GM18526 (cell line): Measurements from ENCODE around the gene TACSTD2.

Experiments used
- POLR2A ChIP-seq: IDR thresholded peaks from 3 replicates; pipeline ENCODE4 v1.6.1; 2011; ENCODE audit not compliant: insufficient read length; ENCODE audit errors: extremely low read depth

The TACSTD2 gene

DNA sequence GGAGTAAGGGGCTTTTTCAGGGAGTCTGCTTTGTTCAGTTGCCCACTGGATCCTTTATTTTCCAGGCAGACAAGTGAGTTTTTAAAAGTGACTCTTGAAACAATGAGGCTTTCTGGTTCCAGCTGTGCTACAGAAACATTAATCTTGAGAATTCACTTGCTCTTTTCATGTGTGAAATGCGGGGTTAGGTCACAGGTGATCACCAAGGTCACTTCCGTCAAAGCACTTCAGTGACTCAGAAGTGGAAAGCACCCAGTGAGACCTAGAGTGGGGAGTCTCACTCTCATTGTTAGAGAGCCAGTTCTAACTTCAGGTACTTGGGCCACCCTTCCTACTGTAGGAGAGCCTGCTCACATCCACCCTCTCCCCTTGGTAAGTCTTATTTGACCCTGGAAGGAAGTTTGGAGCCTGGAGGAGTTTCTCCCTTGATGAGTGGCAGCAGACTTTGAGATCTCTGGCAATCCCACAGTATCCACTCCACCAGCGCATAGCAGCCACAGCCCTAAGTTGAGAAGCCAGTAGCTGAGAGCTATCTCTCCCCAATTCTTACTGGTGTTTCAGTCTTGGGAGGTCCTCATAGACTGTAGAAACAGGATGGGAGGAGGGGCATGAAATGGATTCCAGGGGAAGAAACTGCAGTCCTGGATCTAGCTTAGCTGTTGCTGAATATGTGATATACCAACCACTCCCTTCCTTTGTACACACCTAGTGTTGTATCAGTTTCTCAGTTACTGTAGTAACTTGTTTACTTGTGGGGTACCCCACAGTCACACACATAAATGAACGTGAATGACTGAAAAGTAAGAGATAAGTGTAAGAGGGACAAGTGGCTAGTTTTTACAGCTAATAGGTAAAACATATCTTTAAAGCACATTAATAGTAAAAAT lies 3.1 kb downstream of the TACSTD2 start:
- no peak for TF ChIP-seq POLR2A

DNA sequence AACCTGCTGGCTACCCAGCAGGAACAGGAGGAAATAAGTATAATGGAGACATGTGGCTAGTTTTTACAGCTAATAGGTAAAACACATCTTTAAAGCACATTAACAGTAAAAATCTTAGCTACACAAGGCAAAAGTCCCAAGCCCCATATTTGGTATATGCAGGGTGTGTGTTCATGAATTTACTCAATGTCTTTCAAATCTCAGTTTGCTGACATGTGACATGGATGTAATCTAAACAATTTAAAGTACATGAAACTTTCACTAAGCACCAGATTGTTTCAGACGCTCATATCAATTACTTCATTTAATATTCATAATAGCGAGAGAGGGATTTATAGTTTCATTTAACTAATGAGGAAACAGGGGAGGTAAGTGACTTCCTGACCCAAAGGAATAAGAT lies 3.9 kb downstream of the TACSTD2 start:
- no peak for TF ChIP-seq POLR2A

DNA sequence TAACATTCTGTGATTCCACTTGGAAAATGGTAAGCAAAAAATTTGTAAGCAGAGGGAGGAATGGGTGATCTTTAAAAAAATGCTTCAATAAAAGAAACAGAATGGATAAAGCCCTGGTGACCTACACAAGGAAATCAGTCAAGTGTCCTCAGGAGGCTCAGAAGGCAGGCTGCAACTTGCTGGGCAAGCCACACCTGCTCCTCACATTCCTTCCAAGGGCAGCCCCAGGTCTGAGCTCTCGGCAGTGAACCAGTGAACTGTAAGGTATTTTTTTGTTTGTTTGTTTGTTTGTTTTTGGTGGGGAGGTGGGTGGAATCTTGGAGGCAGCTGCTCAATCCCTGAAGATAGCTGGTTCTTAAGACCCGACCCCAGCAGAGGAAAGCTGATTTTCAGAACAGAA lies 4.4 kb downstream of the TACSTD2 start:
- no peak for TF ChIP-seq POLR2A

DNA sequence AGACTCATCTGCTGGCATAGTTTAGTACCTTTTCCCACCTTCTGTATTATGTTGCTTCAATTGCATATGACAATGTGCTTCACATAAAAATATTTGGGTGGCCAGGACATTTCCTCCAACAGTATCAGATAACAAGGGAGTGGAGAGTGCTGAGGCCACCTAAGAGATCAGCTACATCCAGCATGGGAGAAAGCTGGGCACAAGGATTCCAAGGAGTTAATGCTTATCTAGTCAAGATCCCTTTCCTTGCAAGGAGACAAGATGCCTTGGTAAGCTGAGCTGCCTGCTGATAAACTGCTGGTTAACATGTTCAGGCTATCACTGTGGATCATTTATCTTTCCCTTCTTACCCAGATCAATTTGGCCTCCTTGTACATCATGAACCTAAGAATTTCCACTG lies 5.4 kb downstream of the TACSTD2 start:
- no peak for TF ChIP-seq POLR2A

DNA sequence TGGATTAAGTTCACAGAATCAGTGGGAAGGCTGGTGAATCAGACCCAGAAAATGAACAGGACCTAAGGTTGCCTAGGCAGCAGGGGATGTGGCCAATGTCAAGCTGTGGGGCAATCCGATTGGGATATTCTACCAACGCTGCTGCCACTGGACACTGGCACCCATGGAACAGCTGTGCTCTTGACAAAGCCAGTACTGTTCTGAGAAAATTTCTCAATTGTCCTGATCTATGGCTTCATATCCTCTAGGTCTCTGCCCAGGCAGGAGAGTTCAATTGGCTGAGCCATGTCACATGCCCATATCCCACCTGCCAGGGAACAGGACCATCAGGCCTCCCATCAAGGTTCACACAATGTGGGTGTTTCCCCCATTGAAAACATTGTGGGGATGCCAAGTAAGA lies 6.2 kb downstream of the TACSTD2 start:
- TF ChIP-seq POLR2A = no peak

DNA sequence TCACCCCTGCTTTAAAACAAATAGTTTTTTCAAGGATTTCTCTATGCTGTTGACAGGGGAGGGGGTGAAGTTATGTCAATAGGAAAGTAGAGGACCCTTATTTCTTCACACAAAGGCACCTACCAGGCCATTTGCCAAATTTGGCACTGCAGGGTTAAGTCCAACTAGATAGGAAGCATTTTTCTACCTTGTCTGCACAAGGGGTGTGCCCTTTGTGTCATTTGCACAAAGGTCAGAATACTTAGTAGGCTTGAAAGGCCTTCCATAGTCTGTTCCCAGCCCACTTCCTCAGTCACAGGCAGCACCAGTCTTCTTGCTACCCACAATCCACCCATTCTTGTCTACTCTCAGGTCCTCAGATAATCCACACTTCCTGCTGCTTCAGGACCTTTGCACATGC lies 7.0 kb downstream of the TACSTD2 start:
- no peak for TF ChIP-seq POLR2A

DNA sequence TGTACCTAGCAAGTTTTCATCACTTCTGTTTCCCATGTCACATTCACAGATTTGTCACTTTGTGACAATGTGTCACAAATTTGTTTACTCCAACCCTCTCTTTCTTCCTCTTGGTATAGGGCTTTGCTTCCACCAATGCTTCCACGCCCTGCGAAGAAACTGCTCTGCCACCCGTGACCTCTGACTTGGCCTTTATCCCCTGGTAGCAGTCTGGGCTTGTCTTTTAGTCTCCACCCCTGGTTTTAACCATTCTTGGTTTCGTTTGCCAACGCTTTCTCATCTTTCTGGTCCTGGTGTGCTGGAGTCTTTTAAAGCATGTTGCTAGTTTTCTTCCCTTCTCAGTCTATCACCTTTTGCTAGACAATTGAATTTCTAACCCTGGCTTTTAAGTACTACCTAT lies 8.1 kb downstream of the TACSTD2 start:
- TF ChIP-seq POLR2A = no peak

DNA sequence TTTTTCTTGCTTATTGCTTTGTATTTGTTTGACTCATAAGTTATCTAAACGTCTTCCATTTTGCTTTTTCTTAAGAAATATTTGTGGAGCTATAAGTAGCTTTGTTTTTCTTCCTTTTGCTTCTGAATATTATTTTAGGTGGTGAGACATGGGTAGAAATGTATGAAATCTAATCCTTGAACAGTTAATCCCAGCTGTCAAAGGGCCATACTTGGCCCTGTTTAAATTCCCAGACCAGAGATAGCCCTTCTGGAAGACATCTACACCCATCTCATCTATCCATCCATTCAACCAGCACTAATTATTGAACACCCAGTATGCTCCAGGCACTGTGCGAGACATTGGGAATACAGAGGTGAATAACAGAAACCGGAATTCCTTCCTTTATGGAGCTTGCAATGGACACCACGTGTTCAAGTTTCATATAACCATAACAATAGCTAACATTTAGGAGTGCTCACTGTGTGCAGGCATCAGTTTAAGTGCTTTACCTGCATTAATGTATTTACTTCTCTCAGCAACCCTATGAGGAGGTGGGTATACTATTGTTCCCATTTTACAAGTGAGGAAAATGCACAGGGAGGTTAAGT lies 8.7 kb downstream of the TACSTD2 start:
- no peak for TF ChIP-seq POLR2A

DNA sequence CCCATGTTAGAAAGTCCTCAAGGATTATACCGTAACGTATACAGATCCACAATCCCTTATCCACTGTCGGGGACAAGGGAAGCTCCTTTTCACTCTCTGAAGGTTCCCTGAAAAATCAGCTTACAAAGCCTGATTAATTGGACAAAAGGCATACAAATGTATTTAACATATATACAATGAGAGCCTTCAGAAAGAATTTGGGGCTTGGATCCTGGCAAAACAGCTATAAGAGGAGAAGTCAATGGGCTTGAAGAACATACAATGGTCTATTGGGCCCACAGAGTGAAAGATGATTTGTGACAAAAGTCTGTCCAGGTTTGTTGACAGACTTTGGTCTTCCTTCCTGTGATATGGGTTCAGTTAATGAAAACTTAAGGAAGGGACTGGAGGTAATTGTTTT lies 10.7 kb downstream of the TACSTD2 start:
- TF ChIP-seq POLR2A = no peak

DNA sequence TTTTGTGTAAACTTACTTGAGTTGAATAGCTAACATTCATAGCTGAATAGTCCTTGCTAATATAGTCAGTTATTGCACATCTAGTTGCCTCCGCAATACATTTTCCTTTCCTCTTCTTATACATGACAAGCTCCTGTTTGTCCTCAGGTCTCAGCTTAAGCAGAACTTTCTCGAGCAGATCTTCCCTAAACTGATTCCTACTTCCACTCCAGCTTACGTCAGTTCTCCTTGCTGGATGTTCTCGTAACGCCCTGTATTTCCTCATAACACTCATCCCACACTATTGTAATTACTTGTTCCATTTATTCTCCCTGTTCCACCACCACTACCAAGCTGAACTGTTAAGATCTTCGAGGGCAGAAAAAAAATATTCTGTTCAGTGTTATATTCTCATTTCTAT lies 15.4 kb downstream of the TACSTD2 start:
- TF ChIP-seq POLR2A = no peak

DNA sequence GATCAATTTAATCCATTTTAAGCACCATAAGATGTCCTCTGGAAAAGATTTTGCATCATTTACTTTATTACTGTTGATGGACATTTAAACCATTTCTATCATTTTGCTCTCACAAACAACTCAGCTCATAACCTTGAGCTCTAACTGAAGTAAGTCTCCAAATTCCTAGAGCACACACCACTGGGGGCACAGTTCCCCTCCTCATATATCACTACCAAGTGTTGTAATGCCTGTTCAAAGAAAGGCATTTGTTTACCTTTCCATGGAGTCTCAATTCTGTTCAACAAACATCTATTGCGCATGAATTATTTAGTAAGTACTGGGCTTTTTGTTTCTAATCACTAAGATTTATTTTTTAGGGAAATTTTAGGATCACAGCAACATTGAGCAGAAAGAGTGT lies 21.7 kb downstream of the TACSTD2 start:
- no peak for TF ChIP-seq POLR2A

DNA sequence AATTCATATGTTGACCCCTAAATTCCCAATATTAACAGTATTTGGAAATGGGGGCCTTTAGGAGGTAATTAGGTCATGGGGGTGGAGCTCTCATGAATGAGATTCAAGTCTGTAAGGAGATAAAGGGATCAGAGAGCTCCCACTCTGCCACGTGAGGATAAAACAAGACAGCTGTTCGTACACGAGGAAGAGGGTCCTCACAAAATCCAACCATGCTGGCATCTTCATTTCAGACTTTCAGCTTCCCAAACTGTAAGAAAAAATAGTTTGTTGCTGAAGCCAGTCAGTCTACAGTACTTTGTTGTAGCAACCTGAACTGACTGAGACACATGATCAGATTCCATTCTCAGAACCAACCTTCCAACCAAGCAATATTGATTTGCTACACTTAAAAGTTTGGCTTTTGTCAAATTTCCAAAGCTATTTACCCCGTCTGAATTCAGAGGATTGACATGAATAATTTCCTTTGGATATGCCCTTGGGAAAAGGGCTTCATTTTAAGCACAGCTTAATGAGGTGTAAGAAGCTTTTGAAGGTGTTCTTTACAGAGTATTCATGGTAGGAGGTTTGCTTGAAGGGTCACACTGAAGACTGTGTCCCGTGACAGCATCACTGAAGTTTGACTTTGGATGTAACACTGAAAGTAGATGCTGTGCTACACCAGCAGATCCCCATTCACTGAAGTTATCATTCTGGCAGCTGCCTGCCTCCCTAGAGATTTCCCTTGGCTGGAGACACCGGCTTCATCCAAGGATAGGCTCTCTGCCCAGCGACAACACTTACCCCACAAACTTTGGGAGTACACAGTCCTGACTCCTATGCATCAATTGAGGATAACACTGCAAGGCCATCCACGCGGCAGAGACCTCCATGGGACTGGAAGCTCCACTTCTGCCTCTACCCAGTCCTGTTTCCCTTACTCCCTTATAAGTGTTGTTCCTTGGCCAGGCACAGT lies 25.6 kb downstream of the TACSTD2 start:
- TF ChIP-seq POLR2A = no peak

DNA sequence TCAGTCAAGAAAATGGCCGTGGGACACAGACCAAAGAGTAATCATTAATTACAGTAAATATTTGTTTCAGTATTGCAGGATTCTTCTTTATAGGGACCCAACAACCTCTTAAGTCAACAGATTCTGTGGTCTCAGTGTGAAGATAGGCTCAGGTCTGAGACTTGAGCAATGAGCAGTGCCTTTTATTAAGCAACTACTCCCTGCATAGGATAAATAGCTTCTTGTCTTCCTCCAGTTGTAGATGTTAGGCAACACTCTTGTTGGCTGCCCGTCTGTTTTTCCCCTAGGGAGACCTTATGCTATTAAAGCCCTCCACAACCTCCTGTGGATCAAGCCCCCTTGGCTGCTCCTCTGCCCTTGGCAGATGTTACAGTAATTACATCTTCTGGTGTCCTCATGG lies 28.7 kb downstream of the TACSTD2 start:
- no peak for TF ChIP-seq POLR2A

DNA sequence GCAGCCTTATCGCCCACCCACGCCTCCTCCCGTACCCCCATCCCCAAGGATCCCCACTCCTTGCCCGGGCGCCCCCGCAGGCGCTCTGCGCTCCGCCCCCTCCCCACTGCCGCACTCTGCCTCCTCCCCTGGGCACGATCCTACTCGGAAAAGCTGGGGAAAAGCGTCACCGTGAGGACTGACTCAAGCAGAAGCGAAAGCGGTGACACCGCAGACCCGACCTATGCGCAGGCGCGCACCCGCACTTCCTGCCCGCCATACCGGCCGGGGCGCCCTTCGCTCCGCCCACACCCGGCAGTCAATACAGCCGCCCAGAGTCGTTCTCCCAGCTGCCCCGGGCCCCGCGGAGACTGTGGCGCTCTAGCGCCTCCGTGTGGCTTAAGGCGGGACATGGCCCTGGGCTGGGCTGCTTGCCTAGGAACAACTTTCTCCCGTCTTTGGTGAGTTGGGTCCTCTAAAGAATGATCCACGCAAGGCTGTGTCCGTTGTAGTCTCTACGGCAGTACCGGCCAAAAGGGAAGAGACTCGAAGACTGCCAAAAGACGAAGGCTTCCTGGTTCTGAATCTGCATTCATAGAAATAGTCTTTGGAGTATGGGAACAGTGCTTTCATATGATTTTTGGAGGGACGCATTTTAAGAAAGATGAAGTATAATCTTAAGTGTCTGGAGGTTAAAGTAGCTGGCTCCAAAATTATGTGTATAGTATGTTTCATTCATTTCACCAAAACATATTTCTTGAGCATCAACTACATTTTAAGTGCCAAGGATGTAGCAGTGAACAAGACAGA lies 30.3 kb downstream of the TACSTD2 start, which contains the start of gene OMA1:
Gene OMA1 (minus strand): TSS at position 207 of the 789 bp plus-strand sequence. CDS start 7,432 bp downstream, outside the sequence.
- peak; percentile 81 for TF ChIP-seq POLR2A
